Left renal pelvis (tissue), 4 donors: ENCODE results near the gene GNAI3. TPM values are rescaled to one million over a fixed set of nuclear protein-coding genes. Genes with fewer than 3 reads are reported as not detected.

Experiments used
- DNase-seq, 4 donors: peaks; one replicate each; pipeline ENCODE4 v3.0.0-alpha.2; 2013; ENCODE audit warnings: low read depth in 4 of 4, low spot score in 3 of 4
- polyA plus RNA-seq, 4 donors: library from polyadenylated mRNA; unstranded; fragments of 120-200 nt; gene quantifications; one replicate each; pipeline ENCODE4 v1.2.1, GENCODE V29; 2013; ENCODE audit not compliant: insufficient read length in 4 of 4

Gene GNAI3
- polyA plus RNA-seq, 4 donors: 10.9 to 15.4 (median 12.7) TPM

DNA sequence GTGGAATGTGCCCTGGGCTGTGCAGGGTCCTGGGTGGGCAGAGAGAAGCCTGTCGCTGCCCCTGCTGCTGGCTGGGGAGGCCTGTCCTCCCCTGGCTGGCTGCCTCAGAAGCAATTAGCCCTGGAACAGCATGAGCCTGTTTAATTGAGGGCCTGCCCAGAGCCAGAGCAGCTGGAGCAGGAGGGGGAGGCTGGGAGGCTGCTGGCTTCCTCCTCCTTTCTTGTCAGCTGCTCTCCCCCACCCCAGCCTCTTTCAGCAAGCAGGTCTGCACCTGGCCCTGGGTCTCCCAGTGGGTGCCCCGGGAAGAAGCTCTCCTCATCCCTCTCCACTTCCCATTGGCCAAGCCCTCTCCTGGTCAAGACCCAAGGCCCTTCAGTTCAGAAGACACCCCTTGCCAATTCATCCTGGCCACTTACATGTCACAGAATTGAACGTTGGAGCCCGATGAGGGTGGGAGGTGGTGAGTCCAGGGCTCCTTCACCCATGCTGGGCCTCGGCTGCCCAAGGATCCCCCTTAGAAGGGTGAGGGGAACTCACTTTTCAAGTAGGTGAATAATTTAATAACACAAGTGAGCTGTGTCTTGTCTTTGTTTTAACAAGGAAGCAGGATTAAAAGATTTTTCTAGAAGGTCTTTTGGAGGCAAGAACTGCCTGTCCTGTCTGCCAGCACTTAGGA, 84.4 kb downstream of the GNAI3 start:
- no peak for DNase-seq

- DNase-seq: no peak
Measured at GRCh38 chr1:109634292-109634691, 85.9 kb downstream of the GNAI3 start.

DNA sequence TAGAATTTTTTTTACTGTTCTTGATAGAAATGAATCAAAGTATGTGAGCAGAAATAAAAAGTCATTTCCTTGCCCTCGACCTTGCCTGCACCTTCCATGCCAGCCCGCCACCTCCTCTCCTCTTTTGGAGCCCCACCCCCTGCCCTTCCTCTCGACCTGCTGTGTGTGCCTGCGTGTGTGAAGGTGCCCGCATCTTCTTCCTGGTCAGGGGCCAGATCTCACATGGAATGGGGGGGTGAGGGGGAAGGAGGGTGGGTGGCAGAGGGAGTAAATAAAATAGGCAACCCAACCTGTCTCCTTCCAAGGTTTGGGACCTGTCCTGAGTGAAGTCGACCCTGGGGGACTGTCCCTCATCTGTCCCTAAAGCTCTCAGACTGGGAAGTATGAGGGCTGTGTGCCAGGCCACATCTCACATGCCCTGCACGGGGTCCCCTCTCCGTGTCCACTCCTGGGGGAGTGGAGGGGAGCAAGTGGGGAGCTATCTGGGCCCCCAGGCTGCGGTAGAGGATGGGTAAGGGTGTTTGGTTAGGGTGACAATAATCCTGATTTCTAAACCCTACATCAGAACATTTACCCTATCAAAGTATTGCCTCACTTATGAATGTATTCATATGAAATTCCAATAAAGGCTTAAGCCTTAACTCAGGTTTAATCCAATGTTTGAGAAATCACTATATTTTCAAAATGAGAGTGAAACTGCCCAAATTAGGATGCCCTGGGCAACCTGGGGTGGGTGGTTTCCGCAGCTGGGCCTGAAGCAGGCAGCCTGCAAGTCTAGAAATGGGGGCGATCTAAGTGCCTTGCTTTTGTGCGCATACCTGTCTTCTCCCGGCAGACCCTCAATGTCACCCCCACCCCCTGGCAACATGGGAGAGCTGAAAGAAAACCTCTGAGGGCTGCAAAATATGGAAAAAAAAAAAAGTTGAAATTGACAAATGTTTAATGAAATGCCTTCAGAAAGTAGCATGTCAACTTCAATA, 86.6 kb downstream of the GNAI3 start:
- DNase-seq: no peak

GRCh38 chr1:109635862-109636200, 87.4 kb downstream of the GNAI3 start:
- no peak for DNase-seq

DNA sequence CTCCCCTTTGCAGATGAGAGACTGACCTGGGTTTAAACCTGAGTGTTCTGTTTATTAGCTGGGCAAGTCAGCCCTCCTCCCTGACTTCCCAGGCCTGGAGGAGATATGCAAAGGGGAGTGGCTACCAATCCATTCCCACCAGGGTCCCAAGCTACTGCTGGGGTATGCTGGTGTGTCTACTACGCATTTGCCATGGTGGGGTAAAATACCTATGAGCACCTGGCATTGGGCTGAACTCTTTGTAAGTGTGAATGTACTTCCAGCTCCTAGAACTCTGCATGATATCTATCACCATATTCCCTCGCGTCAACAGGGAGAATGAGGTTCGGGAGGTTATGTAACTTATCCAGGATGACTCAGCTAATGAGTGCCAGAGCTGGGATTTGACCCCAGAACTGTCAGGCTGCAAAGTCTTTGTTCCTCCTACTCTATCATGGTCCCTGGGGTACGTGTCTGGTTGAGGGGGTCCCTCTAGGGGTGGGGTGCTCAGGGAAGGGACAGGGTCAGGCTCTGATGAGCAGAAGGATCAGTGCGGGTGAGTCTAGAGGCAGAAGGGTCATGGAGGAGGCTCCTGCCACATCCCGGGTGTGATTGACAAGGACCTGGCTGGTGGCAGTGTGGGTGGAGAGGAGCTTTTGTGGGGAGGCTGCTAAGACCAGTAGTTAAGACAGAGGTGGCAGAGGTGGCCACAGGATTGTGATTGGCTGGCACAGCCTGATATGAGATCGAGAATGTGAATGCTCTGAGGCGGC, 88.0 kb downstream of the GNAI3 start:
- no peak for DNase-seq

DNA sequence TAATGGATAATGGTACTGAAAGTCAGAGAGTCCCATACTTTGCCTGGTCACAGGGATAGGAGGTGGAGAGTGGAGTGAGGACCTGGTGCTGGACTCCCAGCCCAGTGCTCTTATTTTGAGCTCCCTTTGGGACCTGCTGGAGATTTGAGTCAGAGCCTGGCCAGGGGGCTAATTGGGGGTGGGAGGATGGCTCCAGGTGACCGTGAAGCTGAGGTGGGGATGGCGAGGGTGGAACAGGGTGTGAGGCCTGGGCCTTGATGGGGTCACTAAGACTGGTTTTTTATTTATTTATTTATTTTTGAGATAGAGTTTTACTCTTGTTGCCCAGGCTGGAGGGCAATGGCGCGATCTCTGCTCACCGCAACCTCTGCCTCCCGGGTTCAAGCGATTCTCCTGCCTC, 89.0 kb downstream of the GNAI3 start:
- no peak for DNase-seq

GRCh38 chr1:109639063-109639840, 90.8 kb downstream of the GNAI3 start:
- no peak for DNase-seq

DNA sequence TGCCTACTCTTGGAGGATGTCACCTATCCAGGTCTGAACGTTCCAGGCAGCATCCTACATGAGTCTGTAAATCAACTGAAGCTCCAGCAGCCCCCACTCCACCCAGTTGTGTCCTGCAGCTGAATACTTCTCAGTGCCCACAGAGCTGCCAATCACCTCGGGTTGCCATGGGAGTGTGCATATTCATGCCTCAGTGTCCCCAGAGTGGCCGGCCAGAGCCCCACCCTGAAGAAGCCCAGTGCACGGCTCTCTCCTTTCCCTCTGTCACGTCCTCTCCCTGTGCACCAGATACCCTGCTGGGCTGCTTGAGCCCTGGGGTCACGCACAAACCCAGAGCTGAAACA, 91.4 kb downstream of the GNAI3 start:
- no peak for DNase-seq

GRCh38 chr1:109640285-109640865, 92.0 kb downstream of the GNAI3 start:
- no peak for DNase-seq

DNA sequence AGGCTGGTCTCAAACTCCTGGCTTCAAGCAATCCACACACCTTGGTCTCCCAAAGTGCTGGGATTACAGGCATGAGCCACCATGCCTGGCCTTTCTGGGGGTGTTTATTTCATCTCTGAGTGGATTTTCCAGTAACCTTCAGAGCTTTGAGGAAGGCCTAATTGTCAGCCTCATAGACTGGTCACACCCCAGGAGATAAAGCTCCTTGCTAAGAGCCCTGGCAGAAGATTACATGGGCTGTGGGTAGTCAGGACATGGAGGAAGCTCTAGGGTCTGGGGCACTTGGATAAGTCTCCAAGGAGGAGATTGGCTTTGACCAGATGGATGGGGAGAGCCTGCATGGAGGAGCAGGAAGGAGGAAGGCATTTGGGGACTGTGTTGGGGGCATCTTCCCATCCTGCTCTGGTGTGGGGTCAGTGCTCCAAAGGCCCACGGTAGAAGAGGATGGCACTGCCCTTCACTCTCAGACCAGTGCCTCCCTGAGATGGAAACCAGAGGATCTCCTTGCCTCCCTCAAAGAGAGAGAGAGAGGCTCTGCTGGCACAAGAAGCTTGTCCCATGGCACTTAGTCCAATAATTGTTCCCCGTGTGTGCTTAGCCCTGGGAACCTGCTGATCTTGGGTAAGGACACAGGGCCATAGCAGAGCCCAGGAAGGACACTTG, 92.8 kb downstream of the GNAI3 start:
- DNase-seq: no peak

GRCh38 chr1:109641861-109642260, 93.4 kb downstream of the GNAI3 start:
- no peak for DNase-seq

DNA sequence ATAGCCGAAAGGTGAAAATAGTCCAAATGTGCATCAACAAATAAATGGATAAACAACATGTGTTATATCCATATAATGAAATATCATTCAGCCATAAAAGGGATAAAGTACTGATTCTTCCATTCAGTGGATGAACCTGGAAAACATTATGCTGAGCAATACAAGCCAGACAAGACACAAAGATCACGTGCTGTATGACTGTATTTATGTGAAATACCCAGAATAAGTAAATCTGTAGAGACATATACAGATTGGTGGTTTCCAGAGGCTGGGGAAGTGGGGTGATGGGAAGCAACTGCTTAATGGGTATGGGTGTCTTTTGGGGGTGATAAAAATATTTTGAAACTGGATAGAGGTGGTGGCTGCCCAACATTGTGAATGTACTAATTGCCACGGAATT, 94.2 kb downstream of the GNAI3 start:
- DNase-seq: no peak

DNA sequence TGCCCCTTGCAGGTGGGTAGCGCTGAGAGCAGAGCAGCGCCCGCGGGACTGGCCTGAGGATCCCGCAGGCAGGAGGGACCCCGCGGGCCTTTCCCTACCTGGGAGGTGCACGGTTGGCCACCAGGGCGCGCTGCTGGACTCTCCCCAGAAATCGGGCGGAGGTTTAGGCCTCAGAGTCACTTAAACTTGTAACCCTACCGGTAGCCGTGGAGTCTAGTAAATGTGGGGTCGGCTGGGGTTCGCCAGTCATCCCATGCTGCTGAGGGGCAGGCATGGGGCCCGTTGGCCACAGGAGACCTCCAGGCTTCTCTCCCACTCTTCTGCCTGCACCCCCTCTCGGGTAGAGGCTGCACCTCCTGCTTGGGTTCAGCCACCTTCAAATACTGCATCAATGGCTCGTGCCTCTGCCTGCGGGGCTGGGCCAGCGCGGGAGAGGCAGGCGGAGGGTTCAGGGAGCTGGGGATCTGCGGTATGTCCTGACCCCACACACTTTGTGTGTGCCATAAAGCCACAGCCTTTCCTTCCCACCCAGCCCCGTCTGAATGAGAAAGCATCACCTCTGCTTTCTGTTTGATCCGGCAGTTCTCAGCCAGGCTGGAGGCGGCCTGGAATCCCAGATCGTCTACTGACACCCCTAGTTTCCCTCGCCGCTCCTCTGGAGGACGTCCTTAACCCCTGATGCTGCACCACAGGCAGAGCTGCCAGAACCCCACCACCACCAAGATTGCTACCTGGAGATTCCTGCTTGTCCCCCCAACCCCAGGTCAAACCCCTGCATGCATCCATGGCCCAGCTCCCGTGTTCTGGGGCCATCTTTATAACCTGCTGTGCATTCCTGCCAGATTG, 95.2 kb downstream of the GNAI3 start:
- DNase-seq: no peak

GRCh38 chr1:109644670-109645069, 96.3 kb downstream of the GNAI3 start:
- DNase-seq: no peak

DNA sequence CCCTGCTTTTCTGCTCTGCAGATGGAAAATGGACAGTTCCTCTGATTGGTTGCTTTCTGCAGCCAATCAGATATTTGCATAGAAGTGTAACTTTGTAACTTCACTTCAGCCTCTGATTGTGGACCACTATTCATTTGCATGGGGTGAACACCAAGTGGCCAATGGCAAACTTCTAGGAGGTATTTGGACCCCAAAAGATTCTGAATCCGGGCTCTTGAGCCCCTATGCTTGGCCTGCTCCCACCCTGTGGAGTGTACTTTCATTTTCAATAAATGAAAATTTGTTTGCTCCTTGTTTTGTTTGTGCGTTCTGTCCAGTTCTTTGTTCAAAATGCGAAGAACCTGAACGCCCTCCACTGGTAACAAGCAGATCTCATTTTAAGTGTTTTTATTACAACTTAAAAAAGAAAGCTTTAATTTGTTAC, 101.1 kb downstream of the GNAI3 start:
- no peak for DNase-seq

- DNase-seq: no peak
Measured at GRCh38 chr1:109650609-109651008, 102.2 kb downstream of the GNAI3 start.

DNA sequence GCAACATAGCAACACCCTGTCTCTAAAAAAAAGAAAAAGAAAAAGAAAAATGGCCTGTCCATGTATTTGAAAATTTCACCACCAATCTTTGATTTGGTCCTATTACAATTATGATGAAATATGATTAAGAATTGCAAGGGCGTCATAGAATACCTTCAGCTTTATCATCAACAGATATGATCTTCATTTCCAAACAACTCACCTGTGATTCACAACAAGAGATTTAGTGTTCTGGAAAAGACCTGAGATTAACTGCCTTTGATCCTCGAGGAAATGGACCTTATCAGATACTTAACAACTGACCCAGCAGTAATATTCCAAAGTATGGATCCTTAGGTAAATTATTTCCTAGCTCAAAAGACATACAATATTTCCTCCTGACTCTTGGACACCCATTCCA, 104.0 kb downstream of the GNAI3 start:
- DNase-seq: no peak

- DNase-seq: no peak
Measured at GRCh38 chr1:109653306-109653705, 104.9 kb downstream of the GNAI3 start.

- DNase-seq: no peak
Measured at GRCh38 chr1:109654519-109654918, 106.1 kb downstream of the GNAI3 start.
